GM21529 (cell line): ENCODE measurements around the gene NOL4L.

Experiments
- ATAC-seq: cut with Tn5 transposase; IDR thresholded peaks from one replicate; pipeline ENCODE4 v1.9.1; 2021; ENCODE audit not compliant: unreplicated experiment

NOL4L gene

GRCh38 chr20:32395066-32395465, 190.1 kb downstream of the NOL4L start:
- ATAC-seq, result no peak
